SU-DHL-6 (cell line): ENCODE data around the gene IL1RL1.

ENCODE experiments used
- EZH2phosphoT487 ChIP-seq: fragments of 200-600 bp; sonication (generic), shearing (Covaris generic); conservative IDR thresholded peaks from 2 replicates; pipeline ENCODE4 v1.6.1; 2018; ENCODE audit warnings: mild to moderate bottlenecking, antibody characterized with exemption, low read length, moderate library complexity, mixed read lengths
- TF ChIP-seq, protein P1 (sequence below): fragments of 200-600 bp; sonication (generic); IDR thresholded peaks from one replicate; pipeline ENCODE4 v1.5.1; 2017; ENCODE audit warnings: antibody characterized with exemption, mild to moderate bottlenecking, low read length, moderate library complexity; ENCODE audit not compliant: insufficient read depth, poor library complexity, severe bottlenecking

DNA sequence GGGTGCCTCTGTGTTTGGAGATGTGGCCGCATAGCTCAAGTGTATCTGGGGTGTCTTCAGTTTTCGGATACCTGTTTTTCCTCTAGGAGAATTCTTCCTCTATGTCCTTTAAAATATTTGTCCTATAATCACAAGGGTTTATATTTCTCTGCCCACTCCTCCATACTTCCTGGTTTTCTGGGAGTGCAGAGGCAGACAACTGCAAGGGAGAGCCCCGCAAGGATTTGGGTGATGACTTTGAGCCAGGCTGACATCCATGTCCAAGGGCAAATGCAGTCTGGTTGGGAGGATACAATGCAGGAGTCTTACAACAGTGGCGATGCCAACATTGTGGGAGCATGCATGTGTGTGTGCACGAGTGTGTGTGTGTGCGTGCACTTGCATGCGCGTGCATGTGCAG, 2.1 kb downstream of the IL1RL1 start:
- TF ChIP-seq, protein P1, sequence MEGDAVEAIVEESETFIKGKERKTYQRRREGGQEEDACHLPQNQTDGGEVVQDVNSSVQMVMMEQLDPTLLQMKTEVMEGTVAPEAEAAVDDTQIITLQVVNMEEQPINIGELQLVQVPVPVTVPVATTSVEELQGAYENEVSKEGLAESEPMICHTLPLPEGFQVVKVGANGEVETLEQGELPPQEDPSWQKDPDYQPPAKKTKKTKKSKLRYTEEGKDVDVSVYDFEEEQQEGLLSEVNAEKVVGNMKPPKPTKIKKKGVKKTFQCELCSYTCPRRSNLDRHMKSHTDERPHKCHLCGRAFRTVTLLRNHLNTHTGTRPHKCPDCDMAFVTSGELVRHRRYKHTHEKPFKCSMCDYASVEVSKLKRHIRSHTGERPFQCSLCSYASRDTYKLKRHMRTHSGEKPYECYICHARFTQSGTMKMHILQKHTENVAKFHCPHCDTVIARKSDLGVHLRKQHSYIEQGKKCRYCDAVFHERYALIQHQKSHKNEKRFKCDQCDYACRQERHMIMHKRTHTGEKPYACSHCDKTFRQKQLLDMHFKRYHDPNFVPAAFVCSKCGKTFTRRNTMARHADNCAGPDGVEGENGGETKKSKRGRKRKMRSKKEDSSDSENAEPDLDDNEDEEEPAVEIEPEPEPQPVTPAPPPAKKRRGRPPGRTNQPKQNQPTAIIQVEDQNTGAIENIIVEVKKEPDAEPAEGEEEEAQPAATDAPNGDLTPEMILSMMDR: no peak
- no peak for TF ChIP-seq EZH2phosphoT487
